HG03469 (cell line): ENCODE measurements around the gene PNP.

Experiments used
- ATAC-seq: cut with Tn5 transposase; IDR thresholded peaks from one replicate; pipeline ENCODE4 v1.9.1; 2021; ENCODE audit warnings: mild to moderate bottlenecking, moderate library complexity, moderate number of reproducible peaks; ENCODE audit not compliant: unreplicated experiment

The PNP gene

DNA sequence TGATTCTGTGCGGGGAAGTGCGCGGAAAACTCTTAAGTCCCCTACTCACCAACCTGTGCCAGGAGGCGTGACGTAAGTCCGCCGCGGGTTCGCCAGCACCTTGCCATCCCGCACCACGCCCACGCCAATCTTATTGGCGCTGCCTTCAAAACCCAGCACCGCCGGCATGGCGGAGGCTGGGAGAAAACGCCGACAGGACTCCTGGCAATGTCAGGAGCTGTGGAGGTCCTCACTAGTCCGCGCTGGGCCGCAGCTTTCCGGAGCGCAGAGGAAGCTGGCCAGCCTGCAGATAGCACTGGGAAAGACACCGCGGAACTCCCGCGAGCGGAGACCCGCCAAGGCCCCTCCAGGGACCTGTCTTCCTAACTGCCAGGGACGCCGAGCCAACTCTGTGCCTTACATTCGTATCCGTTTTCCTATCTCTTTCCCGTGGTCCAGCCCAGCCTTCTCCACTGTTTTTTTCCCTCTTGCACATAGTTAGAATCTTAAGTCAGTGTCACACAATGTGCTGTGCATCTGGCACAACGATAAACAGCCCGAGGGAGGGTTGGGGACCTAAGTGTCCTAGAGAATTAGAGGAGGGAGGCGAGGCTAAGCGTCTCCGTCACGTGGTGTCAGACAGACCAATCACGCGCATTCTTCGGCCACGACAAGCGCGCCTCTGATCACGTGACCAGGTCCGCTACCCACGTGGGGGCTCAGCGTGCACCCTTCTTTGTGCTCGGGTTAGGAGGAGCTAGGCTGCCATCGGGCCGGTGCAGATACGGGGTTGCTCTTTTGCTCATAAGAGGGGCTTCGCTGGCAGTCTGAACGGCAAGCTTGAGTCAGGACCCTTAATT is 14.5 kb upstream of the PNP start, which contains the start of the genes APEX1 and OSGEP:
Gene APEX1 (plus strand): TSS at position 711 of the 839 bp plus-strand sequence. CDS start 420 bp downstream, outside the sequence.
Gene OSGEP (minus strand): TSS at position 297 of the 839 bp plus-strand sequence. CDS start 129 bp downstream, at position 168.
- peak; percentile 76 for ATAC-seq

DNA sequence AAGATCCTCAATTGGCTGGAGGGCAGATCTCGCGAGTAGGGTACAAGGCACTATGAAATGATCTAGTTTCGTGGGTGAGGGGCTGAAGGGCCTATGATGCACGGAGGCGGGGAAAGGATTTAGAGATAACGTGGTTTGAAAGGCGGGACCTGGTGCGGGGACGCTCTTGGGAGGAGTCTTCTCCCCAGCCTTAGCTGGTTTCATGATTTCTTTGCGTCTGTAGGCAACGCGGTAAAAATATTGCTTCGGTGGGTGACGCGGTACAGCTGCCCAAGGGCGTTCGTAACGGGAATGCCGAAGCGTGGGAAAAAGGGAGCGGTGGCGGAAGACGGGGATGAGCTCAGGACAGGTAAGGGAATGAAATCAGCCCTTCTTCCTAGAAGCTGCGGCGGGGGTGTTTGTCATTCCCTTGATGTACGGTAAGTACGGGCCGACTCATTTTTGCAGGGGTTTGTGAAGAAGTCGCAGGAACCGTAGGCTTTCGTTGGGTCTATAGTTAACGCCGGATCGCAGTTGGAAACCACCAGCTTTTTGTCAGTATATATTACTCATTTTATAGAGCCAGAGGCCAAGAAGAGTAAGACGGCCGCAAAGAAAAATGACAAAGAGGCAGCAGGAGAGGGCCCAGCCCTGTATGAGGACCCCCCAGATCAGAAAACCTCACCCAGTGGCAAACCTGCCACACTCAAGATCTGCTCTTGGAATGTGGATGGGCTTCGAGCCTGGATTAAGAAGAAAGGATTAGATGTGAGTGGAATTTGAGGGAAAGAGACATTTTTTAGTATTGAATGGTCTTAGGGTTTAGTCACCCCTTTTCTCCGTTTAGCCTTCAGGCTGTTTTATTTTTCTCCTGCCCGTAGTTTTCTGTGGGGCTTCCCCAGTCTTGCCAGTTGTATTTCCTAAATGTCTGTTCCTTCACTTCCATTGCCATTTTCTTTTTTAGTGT is 13.6 kb upstream of the PNP start:
- peak; percentile 20 for ATAC-seq

DNA sequence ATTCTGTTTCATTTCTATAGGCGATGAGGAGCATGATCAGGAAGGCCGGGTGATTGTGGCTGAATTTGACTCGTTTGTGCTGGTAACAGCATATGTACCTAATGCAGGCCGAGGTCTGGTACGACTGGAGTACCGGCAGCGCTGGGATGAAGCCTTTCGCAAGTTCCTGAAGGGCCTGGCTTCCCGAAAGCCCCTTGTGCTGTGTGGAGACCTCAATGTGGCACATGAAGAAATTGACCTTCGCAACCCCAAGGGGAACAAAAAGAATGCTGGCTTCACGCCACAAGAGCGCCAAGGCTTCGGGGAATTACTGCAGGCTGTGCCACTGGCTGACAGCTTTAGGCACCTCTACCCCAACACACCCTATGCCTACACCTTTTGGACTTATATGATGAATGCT is 12.2 kb upstream of the PNP start:
- ATAC-seq: no peak

DNA sequence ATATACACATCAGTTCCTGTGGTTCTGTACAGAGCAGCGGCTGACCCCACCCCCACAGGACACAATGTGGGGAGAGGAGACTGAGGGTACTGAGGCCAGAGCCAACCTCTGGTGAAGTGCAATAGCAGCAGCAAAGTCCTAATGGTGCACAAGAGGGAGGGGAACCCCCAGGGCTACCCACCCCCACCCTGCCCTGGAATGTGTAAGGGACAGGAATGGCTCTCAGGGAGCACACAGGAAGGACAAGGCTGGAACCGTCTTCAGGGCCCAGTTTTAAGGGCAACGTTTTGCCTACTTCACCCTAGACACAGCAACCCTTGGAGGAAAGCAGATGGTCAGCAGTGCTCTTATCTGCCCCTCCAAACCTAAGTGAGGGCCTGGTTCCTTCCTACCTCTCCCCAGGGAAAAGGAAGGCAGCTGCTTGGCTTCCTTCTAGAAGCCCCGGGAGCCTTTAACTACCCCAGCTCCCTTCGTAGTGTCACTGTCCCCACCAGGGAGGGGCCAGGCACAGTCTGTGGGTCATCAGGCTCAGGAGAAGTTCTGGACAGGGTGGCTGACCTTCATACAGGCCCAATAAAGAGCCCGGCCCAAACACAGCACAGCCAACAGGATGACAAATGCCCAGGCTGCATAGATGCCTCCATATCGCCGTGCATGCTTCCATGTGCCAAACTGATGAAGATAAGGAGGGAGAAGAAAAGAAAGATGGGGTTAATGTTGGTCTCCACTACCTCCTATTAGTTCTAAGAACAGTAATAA is 11.0 kb upstream of the PNP start:
- ATAC-seq: no peak

DNA sequence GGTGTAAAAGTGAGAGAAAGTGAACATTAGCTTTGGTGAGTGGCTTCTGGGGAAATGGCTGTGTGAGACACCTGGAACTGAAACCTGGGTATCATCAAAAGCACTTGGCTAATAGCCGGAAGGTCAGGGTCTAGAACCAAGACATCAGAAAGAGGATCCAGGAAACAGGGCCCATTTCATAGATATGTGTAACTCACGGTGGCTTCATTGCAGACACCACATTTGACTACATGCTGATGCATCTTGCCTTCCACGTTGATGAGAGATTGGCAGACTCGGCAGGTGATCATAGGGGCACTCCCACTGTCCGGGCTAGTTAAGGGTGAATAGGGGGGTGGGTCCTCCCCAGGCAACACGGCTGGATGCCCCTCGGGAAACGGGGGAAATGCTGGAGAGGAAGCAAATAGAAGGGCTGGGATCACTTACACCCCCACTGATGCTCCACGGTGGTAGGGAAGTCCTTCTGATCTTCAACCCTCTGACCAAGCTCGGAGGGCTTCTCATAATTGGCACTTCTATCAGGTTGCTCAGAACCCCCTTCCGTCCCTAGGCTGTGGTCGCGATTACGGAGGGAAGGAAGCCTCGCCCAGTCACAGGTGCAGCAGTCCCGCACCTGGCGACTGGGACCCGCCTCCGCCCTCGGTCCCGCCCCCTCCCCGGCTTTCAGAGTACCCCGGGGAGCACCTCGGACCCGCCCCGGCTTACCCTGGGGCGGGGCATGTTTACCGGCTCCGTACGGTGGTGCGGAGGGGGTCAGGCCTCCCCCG is 8.6 kb upstream of the PNP start:
- no peak for ATAC-seq

DNA sequence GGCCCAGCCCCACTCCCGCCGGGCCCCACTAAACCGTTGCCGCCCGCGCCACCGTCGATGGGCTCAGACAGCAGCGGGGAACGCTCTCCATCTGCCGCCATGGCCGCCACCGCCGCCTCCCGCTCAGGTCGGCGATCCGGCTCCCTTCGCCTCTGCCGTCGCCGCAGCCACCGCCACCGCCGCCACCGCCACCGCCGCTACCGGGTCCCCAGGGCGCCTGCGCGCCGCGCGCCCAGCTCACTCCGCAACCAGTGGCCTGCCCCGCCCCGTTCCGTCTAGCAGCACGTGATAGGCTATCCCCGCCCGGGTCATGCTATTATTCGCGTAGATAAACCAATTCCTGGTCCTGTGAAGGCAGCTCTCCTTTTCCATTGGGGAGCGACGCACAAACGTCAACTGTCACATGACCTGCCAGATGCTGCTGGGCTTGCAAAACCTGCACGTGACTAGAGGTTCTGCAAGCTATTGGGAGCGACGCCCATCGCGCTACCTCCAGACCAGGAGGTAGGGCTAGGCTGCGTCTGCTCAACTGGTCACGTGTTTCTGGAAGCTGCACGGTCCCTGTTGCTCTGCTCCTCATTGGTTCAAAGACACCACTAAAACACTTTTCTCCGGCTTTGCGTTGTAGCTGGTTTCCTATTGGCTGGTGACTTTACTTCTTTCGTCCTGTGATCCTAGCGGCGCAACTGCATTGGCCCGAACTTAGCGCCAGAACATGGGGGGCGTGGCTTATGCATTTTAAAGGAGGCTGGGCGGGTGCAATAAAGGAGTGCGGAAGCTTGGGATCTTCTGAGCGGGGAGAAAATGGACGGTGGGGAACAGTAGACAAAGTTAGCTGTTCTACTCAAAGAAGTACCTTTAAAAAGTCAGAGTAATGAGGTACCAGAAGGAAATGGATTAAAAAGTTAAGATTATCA is 7.7 kb upstream of the PNP start, which contains the start of gene PIP4P1:
Gene PIP4P1 (minus strand): TSS at position 210 of the 917 bp plus-strand sequence. CDS start 109 bp downstream, at position 101.
- peak; percentile 93 for ATAC-seq

DNA sequence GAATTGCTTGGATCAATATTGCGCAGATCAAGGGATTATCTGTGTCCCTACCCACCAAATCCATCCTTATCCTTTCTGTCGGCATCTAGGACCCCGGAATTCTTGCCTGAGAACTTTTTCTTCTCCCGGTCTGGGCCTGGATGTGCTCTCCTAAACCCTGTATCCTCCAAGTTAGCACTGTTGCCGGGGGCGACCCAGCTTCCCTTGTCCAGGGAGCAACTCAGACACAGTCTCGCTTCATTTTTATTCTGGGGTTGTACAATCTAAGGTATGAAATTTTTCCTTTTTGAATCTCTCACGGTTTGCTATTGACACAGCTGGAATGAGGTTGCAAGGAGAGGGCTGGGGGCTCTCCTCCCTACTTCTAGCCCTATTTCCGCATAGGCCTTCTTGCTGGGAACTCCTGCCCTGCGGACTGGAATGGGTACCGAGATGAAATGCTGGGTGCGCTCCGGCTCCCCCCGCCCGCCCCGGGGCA is 403 bp upstream of the PNP start:
- no peak for ATAC-seq

DNA sequence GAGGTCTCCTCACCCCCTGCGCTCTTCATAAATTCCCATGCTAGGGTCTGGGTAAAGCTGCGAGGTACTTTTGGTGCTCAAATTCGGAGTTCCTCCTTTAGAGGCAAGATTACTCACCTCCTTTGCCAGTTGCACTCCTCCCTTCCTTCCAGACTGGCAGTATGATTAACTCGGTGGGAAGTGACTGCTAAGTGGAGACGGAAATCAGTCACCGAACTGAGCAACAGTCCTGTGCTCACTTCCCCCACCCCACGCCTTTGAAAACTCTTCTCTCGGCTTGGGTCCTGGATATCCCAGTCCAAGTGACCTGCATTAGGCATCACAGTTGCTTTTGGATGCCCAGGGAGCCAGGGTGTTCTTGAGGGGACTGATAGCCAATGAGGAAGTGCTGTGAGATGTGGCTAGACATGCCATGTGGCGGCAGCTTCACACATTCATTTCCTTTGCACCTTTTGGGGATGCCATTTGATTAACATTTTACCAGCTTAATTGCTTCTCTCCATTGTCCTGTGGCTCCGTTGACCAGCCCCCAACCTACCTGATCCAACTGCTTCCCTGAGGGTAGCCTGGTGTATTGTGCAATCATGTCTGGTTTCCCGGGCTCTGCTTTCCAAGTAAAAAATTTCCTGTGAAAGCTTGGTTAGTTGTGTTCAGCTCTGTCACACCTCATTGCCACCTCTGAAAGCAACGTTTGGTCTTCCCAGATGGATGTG is 840 bp downstream of the PNP start:
- ATAC-seq: peak; percentile 8

DNA sequence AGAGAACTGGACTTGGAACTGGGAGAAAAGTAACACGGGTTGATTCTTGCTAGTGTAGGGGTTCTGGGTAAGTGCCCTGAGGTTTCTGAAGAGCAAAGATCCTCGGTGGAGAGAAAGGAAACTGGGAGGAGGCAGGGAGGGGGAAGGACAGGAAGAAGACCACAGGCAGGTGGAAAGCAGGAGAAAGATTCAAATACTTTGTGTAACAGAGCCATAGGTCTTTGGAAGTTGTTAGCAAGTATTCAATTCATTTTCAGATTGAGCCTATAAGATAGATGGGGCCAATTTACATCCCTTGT is 1.3 kb downstream of the PNP start:
- ATAC-seq: no peak

DNA sequence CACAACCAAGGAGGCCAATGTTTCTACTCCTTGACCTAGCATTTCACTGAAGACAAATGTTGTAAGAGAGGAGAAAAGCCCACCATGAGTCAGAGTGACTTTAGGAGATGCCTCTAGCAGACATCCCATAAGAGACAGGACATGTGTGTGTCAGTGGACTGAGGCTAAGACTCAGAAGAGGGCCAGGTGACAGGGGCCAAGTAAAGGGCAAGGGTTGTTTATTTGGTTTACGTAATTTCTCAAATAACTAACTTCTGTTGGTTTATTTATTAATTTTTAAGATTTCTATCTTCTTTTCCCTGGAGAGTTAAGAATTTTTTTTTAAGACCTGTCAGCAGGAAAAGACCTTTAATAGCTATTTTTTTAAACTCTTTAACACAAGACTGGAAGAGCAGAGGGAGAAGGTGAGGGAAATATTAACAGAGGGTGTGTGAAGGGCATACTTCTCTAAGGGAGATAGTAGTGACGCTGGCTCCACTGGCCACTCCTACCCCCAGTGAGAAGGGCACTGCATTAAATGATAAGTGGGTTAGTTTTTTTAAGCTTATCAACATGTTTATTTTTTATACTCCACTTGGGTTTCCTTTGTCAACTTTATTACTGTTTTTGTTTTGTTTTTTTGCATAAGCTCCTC is 3.4 kb downstream of the PNP start:
- no peak for ATAC-seq

DNA sequence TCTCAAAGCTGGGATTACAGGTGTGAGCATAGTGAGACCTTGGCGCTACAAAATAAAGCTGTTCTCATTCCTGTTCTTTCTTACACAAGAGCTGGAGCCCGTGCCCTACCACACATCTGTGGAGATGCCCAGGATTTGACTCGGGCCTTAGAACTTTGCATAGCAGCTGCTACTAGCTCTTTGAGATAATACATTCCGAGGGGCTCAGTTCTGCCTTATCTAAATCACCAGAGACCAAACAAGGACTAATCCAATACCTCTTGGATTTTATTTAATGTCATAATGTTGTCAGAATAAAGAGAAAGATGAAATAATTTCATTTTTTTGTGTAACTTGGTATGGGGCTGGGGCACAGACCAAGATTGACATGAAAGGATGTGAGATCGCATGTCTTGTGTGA is 7.6 kb downstream of the PNP start:
- no peak for ATAC-seq

DNA sequence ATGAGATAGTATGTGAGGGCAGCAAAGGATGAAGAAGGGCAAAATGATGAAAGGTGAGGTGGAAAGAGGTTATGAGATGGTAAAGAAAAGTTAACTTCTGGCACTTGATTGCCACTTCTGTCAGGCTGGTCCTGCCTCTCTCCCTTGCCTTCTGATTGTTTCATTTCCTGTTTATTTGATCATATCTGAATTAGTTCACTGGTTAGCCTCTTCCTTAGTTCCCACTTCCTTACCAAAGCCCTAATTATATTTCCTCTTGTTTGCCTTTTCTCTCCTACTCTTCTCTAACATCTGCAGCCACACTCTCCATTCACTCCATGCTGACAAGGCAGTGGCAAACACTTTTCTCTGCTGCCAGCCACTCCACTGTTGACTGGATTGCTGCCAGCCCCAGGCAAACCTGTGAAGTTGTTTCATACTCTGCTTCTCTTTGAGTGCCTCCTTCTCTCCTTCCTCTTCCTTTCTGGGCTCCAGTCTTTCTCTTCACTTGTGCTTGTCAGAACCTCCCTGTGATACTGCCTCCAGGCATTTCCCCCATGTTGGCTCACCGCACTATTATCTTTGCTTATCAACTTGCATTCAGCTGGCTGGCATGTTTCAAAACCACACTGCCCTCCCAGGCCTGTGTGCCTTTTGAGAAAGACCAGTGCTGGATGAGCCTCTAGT is 8.1 kb downstream of the PNP start:
- ATAC-seq: no peak

DNA sequence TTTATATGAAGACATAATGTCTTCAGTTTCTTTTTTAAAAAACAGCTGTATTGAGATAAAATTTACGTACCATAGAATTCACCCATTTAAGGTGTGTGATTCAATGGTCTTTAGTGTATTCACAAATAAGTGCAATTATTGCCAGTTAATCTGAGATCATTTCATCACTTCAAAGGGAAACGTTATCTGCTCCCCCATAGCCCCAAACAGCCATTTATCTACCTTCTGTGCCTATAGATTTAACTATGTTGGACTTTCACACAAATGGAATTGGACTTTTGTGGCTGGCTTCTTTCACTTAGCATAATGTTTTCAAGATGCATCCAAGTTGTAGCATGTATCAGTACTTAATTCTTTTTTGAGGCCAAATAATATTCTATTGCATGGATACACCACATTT is 9.7 kb downstream of the PNP start:
- ATAC-seq: no peak

DNA sequence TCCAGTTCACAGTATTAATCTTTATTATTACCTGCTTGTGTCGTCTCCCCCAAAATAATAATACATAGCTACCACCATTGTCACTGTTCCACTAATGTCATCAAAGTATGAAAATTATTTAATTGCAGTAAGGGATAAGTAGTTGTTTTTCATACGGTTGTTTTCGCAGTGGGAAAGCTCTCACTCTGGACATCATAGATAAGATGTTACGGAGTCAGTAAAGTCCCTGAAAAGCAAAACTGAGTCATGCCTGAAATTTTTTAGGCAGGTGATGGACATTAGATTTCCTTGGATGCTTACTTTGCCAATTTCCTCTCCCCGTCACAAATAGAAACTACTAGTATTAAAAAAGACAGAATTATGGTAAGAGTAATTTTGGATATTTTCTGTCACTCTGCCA is 13.2 kb downstream of the PNP start:
- ATAC-seq: no peak

DNA sequence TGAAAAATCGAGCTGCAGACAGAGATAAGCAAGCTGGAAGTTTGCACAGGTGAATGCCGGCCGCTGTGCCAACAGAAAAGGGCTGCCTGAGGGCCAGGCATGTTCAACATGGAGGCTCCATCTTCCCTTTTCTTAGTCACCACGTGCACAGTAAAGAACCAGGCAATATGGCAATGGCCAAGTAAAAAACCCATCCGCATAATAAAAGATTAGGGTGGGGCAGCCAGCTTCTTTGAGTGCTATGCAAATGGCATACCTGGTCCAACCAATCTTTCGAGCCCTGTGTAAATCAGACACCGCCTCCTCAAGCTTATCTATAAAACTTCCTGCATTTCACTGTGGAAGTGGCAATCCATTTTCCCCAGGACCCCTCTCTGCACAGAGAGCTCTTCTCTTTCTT is 16.7 kb downstream of the PNP start:
- no peak for ATAC-seq

DNA sequence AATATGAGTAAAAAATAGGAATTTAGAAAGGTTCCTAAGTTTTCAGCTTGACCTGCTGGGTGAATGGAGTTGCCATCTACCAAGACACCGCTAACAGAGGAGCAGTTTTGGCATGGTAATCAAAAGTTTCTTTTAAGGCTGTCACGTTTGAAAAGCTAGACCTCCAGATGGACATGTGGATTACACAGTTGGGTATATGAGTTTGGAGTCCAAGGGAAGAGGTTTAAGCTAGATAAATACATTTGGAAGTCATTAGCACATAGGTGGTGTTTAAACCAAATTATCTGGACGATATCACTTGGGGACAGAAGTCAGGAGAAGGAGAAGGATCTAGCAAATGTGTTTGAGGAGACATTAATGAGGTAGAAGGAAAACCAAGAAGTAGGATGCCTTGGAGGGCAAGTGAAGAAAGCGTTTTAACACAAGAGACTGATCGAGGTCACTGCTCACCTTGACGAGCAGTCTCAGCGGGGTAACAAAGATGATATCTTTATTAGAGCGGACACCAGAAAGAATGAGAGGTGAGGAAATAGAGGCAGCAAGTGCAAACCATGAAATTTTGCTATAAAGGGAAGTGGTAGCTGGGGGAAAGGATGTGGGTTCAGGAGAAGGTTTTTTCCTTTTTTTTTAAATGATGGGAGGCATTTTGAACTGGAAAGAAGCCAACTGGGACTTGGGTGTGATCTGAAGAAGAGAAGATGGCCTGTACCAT is 17.6 kb downstream of the PNP start:
- no peak for ATAC-seq

DNA sequence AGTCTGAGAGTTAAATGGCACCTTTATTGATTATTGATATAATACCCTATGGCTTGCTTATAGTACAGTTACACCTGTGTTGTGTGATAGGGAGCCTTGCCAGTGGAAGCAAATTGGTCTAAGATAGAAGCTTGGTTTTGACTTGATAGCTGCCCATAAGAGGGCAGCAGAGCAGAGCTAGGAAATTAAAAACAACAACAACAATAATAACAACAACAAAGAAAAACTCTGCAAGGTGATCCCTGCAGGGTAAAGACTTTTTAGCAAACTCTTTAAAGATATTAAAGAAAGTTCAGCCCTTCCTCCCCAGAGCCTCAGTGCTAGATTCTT is 18.2 kb downstream of the PNP start:
- no peak for ATAC-seq
